Mucosa of stomach (tissue), 1 donor: ENCODE data around the gene PCMTD2.
"Not testable (repeated sequence)": the region's sequence is repeated elsewhere in the genome, so short reads cannot be mapped to it uniquely, and the experiment has no call there.

Experiments used
- H3K27me3 ChIP-seq: one replicate; pipeline ENCODE4 v1.7.0; 2013; ENCODE audit warnings: mild to moderate bottlenecking, low read length; ENCODE audit not compliant: control insufficient read depth, insufficient read depth
- H3K36me3 ChIP-seq: one replicate; pipeline ENCODE4 v1.7.0; 2013; ENCODE audit warnings: low read length; ENCODE audit not compliant: control insufficient read depth, insufficient read depth
- H3K4me1 ChIP-seq: one replicate; pipeline ENCODE4 v1.7.0; 2013; ENCODE audit warnings: mild to moderate bottlenecking, low read length; ENCODE audit not compliant: control insufficient read depth, insufficient read depth
- H3K4me3 ChIP-seq: one replicate; pipeline ENCODE4 v1.7.0; 2013; ENCODE audit warnings: low read length
- H3K9ac ChIP-seq: one replicate; pipeline ENCODE4 v1.7.0; 2013; ENCODE audit warnings: mild to moderate bottlenecking, low read length, moderate library complexity
- H3K9me3 ChIP-seq: one replicate; pipeline ENCODE4 v1.7.0; 2013; ENCODE audit warnings: mild to moderate bottlenecking, low read length, moderate library complexity; ENCODE audit not compliant: control insufficient read depth
- donor health status: Pancreatic carcinoma.

PCMTD2 gene

DNA sequence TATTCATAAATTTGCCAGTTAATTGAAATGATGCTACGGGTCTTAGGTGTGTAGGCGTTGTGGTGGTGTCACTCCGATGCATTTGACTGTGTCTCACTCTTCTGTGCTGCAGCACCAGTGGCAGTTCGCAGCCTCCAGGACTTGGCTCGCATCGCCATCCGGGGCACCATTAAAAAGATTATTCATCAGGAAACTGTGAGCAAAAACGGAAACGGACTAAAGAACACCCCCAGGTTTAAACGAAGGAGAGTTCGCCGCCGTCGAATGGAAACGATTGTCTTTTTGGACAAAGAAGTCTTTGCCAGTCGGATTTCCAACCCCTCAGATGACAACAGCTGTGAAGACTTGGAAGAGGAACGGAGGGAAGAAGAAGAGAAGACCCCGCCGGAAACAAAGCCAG lies 17.6 kb downstream of the PCMTD2 start:
- Histone ChIP-seq H3K4me1 (no peaks in the 10 kb centered on the region), H3K36me3 (no peaks in the 10 kb centered on the region), H3K27me3 (no peaks in the 10 kb centered on the region), H3K4me3 (no peak overlapping the region), H3K9me3 (no peaks in the 10 kb centered on the region), H3K9ac (no peak overlapping the region)

- Histone ChIP-seq H3K36me3 (no peaks in the 10 kb centered on the region), H3K9ac (no peak overlapping the region), H3K27me3 (no peaks in the 10 kb centered on the region), H3K9me3 (no peaks in the 10 kb centered on the region), H3K4me1 (no peaks in the 10 kb centered on the region), H3K4me3 (no peak overlapping the region)
Measured at GRCh38 chr20:64276817-64277216, 21.3 kb downstream of the PCMTD2 start.

- Histone ChIP-seq H3K9me3 (no peaks in the 10 kb centered on the region), H3K9ac (no peak overlapping the region), H3K4me3 (no peak overlapping the region), H3K36me3 (no peaks in the 10 kb centered on the region), H3K4me1 (no peaks in the 10 kb centered on the region), H3K27me3 (no peaks in the 10 kb centered on the region)
Measured at GRCh38 chr20:64277571-64278316, 22.2 kb downstream of the PCMTD2 start.

DNA sequence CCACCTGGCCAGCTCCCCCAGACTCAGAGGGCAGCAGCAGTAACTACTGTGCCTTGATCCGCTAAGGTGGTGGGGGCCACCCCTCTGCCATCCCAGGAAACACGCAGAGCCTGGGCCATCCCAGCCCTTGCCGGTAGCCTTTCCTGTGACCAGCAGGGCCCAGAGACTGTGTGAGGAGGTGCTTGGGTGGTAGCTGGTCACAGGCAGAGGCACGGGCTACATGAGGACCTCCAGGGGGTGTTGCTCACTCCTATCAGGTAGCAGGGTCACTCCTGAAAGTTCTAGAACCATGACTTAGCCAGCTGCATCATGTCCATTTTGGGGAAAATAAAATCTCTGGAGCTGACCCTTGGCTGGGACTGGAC lies 22.8 kb downstream of the PCMTD2 start:
- Histone ChIP-seq H3K4me3 (no peak overlapping the region), H3K4me1 (no peaks in the 10 kb centered on the region), H3K9ac (no peak overlapping the region), H3K9me3 (no peaks in the 10 kb centered on the region), H3K36me3 (no peaks in the 10 kb centered on the region), H3K27me3 (no peaks in the 10 kb centered on the region)

- H3K4me1 ChIP-seq, result no peaks in the 10 kb centered on the region
- no peaks in the 10 kb centered on the region for H3K36me3 ChIP-seq
- H3K4me3 ChIP-seq, result no peak overlapping the region
- no peaks in the 10 kb centered on the region for H3K9me3 ChIP-seq
- no peak overlapping the region for H3K9ac ChIP-seq
- no peaks in the 10 kb centered on the region for H3K27me3 ChIP-seq
Measured at GRCh38 chr20:64279826-64280459, 24.4 kb downstream of the PCMTD2 start.

DNA sequence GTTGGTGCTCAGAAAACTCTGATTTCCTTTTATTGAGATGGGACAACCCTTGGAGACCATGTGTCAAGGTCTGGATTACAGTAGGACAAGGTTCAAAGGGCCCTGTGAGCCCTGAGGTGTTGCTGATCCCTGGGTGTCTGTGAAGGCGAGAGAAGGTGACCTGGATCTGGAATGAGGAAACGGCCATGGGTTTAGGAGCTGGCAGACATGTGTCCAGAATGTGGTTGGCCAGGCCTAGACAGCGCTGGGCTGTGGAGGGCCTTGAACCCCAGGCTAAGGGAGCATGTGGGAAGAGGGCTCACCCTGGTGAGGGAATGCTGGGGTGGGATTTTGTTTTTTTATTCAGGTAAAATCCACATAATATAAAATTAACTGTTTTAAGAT lies 24.9 kb downstream of the PCMTD2 start:
- Histone ChIP-seq H3K27me3 (no peaks in the 10 kb centered on the region), H3K9me3 (no peaks in the 10 kb centered on the region), H3K4me1 (no peaks in the 10 kb centered on the region), H3K36me3 (no peaks in the 10 kb centered on the region), H3K4me3 (no peak overlapping the region), H3K9ac (no peak overlapping the region)

- no peak overlapping the region for H3K9ac ChIP-seq
- no peaks in the 10 kb centered on the region for H3K9me3 ChIP-seq
- H3K36me3 ChIP-seq, result no peaks in the 10 kb centered on the region
- no peaks in the 10 kb centered on the region for H3K27me3 ChIP-seq
- no peaks in the 10 kb centered on the region for H3K4me1 ChIP-seq
- H3K4me3 ChIP-seq, result no peak overlapping the region
Measured at GRCh38 chr20:64283646-64284045, 28.1 kb downstream of the PCMTD2 start.

DNA sequence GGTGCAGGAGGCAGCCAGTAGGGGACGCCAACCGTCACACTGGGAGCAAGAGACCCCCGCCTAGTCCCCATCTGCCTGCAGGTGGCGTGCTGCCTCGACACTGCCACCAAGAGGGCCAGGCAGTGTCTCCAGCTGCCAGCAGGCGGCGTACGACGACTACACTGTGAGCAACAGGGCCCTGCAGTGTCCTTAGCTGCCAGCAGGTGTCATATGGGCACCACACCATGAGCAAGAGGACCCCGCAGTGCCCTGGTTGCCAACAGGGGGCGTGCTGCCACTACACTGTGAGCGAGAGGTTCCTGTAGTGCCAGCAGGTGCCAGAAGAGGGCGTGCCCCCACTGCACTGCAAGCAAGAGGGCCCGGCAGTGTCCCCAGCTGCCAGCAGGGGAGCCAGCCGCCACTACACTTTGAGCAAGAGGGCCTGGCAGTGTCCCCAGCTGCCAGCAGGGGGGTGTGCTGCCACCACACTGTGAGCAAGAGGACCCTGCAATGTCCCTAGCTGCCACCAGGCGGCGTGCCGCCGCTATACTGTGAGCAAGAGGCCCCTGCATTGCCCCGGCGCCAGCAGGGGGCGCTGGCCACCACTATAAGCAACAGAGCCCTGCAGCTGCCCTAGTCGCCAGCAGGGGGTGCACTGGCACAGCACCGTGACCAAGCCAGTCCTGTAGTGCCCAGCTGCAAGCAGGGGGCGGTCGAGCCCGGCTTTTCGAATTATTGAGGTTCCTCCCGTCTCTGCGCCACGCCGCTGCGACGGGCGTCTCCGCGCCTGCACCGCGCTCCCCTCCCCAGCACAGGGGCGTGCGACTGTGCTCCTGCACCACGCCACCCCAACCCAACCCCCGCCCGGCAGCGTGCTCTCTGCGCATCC lies 30.3 kb downstream of the PCMTD2 start:
- not testable (repeated sequence) for H3K36me3 ChIP-seq, H3K4me1 ChIP-seq, H3K4me3 ChIP-seq, H3K9ac ChIP-seq, H3K9me3 ChIP-seq, H3K27me3 ChIP-seq

DNA sequence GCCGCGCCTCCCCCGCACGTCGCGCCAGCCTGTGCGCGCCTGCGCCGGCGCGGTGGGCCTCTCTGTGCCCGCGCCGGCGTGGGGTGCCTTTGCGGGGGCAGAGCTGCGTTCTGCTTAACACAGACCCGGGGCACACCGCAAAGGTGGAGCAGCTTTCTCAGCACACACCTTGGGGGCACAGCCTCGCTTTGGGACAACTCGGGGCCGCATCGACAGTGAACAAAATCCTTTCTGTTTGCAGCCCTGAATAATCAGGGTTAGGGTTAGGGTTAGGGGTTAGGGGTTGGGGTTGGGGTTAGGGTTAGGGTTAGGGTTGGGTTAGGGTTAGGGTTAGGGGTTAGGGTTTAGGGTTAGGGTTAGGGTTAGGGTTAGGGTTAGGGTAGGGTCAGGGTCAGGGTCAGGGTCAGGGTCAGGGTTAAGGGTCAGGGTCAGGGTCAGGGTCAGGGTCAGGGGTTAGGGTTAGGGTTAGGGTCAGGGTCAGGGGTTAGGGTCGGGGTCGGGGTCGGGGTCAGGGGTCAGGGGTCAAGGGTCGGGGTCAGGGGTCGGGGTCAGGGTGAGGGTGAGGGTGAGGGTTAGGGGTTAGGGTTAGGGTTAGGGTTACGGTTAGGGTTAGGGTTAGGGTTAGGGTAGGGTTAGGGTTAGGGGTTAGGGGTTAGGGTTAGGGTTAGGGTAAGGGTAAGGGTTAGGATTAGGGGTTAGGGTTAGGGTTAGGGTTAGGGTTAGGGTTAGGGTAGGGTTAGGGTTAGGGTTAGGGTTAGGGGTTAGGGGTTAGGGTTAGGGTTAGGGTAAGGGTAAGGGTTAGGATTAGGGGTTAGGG lies 31.1 kb downstream of the PCMTD2 start:
- not testable (repeated sequence) for H3K27me3 ChIP-seq, H3K4me1 ChIP-seq, H3K9ac ChIP-seq, H3K9me3 ChIP-seq, H3K4me3 ChIP-seq, H3K36me3 ChIP-seq

GRCh38 chr20:64287264-64287590 lies 31.7 kb downstream of the PCMTD2 start:
- H3K4me1 ChIP-seq, H3K9ac ChIP-seq, H3K36me3 ChIP-seq, H3K27me3 ChIP-seq, H3K4me3 ChIP-seq, H3K9me3 ChIP-seq: not testable (repeated sequence)

- not testable (repeated sequence) for H3K4me3 ChIP-seq, H3K9me3 ChIP-seq, H3K36me3 ChIP-seq, H3K4me1 ChIP-seq, H3K27me3 ChIP-seq, H3K9ac ChIP-seq
Measured at GRCh38 chr20:64292167-64292566, 36.6 kb downstream of the PCMTD2 start.

DNA sequence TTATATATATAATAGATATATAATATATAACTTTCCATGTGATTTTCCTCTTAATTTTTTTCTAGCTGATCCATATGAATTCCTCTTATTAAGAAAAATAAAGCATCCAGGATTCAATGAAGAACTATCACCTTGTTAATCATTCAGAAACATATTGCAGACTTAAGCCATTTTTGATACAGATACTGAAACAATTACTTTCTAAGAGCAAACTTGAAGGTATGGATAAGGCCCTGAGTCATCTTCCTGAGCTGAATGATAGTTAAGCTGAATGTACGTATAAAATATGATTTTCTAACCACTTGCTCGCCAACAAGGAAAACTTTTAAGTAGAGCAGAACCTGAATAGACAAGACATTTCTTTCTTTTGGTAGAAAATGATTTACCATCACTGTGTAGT lies 47.5 kb downstream of the PCMTD2 start:
- not testable (repeated sequence) for H3K36me3 ChIP-seq, H3K4me1 ChIP-seq, H3K9ac ChIP-seq, H3K9me3 ChIP-seq, H3K4me3 ChIP-seq, H3K27me3 ChIP-seq
